ENCODE results near the gene TEX10. TPM values are rescaled to one million over a fixed set of nuclear protein-coding genes. Genes with fewer than 3 reads are reported as not detected.

The TEX10 gene
- total RNA-seq, 1 donor from 2014 or later: 43.5 TPM

DNA sequence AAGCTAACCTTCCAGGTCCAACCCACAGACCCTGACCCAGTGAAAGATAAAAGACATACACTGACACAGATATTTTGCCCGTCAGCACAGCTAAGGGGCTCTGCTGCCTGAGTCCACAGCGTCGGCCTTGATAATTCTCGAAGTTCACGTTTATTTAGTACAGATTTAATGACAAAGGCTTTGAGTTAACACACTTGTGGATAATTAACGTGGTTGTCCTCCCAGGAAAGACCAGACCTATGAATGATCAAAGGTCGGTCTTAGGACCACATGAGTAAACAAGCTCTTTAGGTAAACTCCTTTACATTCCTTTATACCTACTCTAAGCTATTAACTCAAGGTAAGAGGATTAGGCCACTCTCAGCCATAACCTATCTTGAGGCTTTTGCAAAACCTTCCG, 11.3 kb upstream of the TEX10 start:
- Mint-ChIP-seq H3K36me3 (ENCODE audit: low read depth, unreplicated experiment) (peaks cover 42% of the 10 kb centered on the region), H3K27ac (ENCODE audit: unreplicated experiment) (no peak overlapping the region), H3K4me1 (ENCODE audit: unreplicated experiment) (no peaks in the 10 kb centered on the region), H3K27me3 (ENCODE audit: unreplicated experiment) (no peaks in the 10 kb centered on the region), H3K4me3 (ENCODE audit: unreplicated experiment) (no peak overlapping the region), H3K9me3 (ENCODE audit: unreplicated experiment) (no peaks in the 10 kb centered on the region)
- no peak for DNase-seq (ENCODE audit: low spot score)
- TF ChIP-seq, protein P1, sequence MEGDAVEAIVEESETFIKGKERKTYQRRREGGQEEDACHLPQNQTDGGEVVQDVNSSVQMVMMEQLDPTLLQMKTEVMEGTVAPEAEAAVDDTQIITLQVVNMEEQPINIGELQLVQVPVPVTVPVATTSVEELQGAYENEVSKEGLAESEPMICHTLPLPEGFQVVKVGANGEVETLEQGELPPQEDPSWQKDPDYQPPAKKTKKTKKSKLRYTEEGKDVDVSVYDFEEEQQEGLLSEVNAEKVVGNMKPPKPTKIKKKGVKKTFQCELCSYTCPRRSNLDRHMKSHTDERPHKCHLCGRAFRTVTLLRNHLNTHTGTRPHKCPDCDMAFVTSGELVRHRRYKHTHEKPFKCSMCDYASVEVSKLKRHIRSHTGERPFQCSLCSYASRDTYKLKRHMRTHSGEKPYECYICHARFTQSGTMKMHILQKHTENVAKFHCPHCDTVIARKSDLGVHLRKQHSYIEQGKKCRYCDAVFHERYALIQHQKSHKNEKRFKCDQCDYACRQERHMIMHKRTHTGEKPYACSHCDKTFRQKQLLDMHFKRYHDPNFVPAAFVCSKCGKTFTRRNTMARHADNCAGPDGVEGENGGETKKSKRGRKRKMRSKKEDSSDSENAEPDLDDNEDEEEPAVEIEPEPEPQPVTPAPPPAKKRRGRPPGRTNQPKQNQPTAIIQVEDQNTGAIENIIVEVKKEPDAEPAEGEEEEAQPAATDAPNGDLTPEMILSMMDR (IDR thresholded peaks at IDR 0.05; ENCODE audit: unreplicated experiment): no peak

DNA sequence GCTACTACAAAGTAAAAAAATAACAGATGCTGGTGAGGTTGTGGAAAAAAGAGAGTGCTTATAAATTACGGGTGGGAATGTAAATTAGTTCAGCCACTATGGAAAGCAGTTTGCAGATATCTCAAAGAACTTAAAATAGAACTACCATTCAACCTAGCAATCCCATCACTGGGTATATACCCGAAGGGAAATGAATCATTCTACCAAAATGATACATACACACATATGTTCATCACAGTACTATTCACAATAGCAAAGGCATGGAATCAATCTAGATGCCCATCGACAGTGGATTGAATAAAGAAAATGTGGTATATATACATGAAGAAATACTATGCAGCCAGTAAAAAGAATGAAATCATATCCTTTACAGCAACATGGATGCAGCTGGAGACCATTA, 6.3 kb upstream of the TEX10 start:
- Mint-ChIP-seq H3K9me3 (ENCODE audit: unreplicated experiment) (no peaks in the 10 kb centered on the region), H3K27ac (ENCODE audit: unreplicated experiment) (no peak overlapping the region), H3K36me3 (ENCODE audit: low read depth, unreplicated experiment) (peaks cover 12% of the 10 kb centered on the region), H3K4me3 (ENCODE audit: unreplicated experiment) (no peak overlapping the region), H3K4me1 (ENCODE audit: unreplicated experiment) (peaks cover 1% of the 10 kb centered on the region), H3K27me3 (ENCODE audit: unreplicated experiment) (peaks cover 2% of the 10 kb centered on the region)
- no peak for DNase-seq (ENCODE audit: low spot score)
- TF ChIP-seq, protein P1 (IDR thresholded peaks at IDR 0.05; ENCODE audit: unreplicated experiment): no peak

DNA sequence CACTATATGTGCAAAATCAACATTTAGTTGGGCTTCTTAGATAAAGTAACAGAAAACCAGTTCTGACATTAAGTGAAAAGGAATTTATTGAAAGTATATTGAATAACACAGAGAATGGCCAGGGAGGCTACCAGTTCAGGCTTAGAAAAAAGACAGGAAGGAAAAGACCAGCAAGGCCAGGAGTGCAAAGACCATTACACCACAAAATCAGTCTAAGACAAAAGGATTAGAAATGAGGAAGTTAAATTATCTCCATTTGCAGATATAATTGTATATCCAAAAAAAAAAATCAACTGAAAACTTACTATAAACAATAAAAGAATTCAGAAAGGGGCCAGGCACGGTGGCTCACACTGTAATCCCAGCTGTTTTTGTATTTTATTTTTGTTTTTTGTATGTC, 4.8 kb upstream of the TEX10 start:
- no peak overlapping the region for H3K27ac Mint-ChIP-seq (ENCODE audit: unreplicated experiment)
- peaks cover 10% of the 10 kb centered on the region for H3K36me3 Mint-ChIP-seq (ENCODE audit: low read depth, unreplicated experiment)
- no peaks in the 10 kb centered on the region for H3K9me3 Mint-ChIP-seq (ENCODE audit: unreplicated experiment)
- peaks cover 2% of the 10 kb centered on the region for H3K27me3 Mint-ChIP-seq (ENCODE audit: unreplicated experiment)
- H3K4me1 Mint-ChIP-seq (ENCODE audit: unreplicated experiment): peaks cover 11% of the 10 kb centered on the region
- no peak for DNase-seq (ENCODE audit: low spot score)
- TF ChIP-seq, protein P1 (IDR thresholded peaks at IDR 0.05; ENCODE audit: unreplicated experiment): no peak
- H3K4me3 Mint-ChIP-seq (ENCODE audit: unreplicated experiment): no peak overlapping the region

DNA sequence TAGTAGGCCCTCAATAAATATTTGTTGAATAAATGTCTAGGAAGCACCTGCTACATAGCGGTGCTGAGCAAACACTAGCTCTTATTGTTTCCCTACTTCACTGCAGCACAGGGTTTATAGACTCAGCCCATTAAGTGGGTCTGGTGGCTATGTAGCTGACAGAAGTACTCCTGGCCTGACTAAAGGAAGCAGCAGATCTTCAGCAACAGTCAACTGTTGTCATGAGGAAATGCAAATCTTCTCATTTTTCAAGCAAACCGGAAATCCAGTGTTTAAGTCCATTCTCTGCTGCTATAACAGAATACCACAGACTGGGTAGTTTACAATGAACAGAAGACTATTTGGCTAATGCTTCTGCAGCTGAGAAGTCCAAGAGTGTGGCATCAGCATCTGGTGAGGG, 2.8 kb upstream of the TEX10 start:
- no peak for DNase-seq (ENCODE audit: low spot score)
- peaks cover 22% of the 10 kb centered on the region for H3K4me1 Mint-ChIP-seq (ENCODE audit: unreplicated experiment)
- peaks cover 4% of the 10 kb centered on the region for H3K27me3 Mint-ChIP-seq (ENCODE audit: unreplicated experiment)
- TF ChIP-seq, protein P1 (IDR thresholded peaks at IDR 0.05; ENCODE audit: unreplicated experiment): no peak
- peaks cover 16% of the 10 kb centered on the region for H3K36me3 Mint-ChIP-seq (ENCODE audit: low read depth, unreplicated experiment)
- no peak overlapping the region for H3K27ac Mint-ChIP-seq (ENCODE audit: unreplicated experiment)
- no peaks in the 10 kb centered on the region for H3K9me3 Mint-ChIP-seq (ENCODE audit: unreplicated experiment)
- H3K4me3 Mint-ChIP-seq (ENCODE audit: unreplicated experiment): no peak overlapping the region

DNA sequence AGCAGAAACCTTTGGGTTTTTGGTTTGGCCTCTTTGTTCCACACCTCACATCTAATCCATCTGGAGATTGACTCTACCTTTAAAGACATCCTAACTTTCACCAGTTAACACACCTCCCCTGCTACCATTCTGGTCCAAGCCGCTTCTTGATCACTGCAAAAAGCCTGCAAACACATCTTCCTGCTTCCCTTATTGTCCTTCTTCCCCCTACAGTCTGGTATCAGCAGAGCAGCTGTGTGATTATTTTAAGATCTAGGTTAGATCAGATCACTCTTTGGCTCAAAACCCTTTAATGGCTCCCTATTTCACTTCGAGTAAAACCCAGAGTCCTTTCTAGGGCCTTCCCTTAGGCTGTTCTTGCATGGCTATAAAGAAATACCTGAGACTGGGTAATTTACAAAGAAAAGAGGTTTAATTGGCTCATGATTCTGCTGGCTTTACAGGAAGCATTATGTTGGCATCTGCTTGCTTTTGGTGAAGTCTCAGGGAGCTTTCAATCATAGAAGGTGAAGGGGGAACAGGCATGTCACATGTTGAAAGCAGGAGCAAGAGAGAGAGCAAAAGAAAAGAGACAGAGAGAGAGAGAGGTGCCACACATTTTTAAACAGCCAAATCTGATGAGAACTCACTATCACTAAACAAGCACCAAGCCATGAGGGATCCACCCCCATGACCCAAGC, 1.5 kb upstream of the TEX10 start:
- DNase-seq (ENCODE audit: low spot score): no peak
- Mint-ChIP-seq H3K4me1 (ENCODE audit: unreplicated experiment) (peaks cover 34% of the 10 kb centered on the region), H3K27ac (ENCODE audit: unreplicated experiment) (no peak overlapping the region), H3K9me3 (ENCODE audit: unreplicated experiment) (no peaks in the 10 kb centered on the region), H3K4me3 (ENCODE audit: unreplicated experiment) (peak overlapping the region; percentile 31), H3K36me3 (ENCODE audit: low read depth, unreplicated experiment) (peaks cover 16% of the 10 kb centered on the region), H3K27me3 (ENCODE audit: unreplicated experiment) (peaks cover 5% of the 10 kb centered on the region)
- TF ChIP-seq, protein P1 (IDR thresholded peaks at IDR 0.05; ENCODE audit: unreplicated experiment): no peak

All from endothelial cell (in vitro differentiated cells).